HUES64 (cell line): Measurements from ENCODE around the gene PIEZO2.

Experiments used
- H3K27ac ChIP-seq: 2 replicates; pipeline ENCODE4 v1.7.0; 2013; ENCODE audit warnings: low read depth, low read length, inconsistent platforms
- H3K27me3 ChIP-seq: 2 replicates; pipeline ENCODE4 v1.6.1; 2013; ENCODE audit warnings: mild to moderate bottlenecking, low read length; ENCODE audit not compliant: insufficient read depth
- H3K36me3 ChIP-seq: 2 replicates; pipeline ENCODE4 v1.6.1; 2013; ENCODE audit warnings: mild to moderate bottlenecking, low read length; ENCODE audit not compliant: insufficient read depth
- H3K4me1 ChIP-seq: 2 replicates; pipeline ENCODE4 v1.6.1; 2013; ENCODE audit warnings: mild to moderate bottlenecking, low read length, moderate library complexity; ENCODE audit not compliant: insufficient read depth
- H3K4me3 ChIP-seq: 2 replicates; pipeline ENCODE4 v1.5.1; 2013; ENCODE audit warnings: mild to moderate bottlenecking, low read length, moderate library complexity
- H3K9ac ChIP-seq: 2 replicates; pipeline ENCODE4 v1.6.1; 2013; ENCODE audit warnings: mild to moderate bottlenecking, low read depth, low read length
- H3K9me3 ChIP-seq: 2 replicates; pipeline ENCODE4 v1.6.1; 2013; ENCODE audit warnings: low read depth, low read length; ENCODE audit not compliant: insufficient read depth
- WGBS: fragments of 150-250, 120-280 bp; methylation state at CpG from one replicate; pipeline ENCODE4 v1.1.7; 2013; ENCODE audit warnings: missing lambda C conversion rate; 5-methylcytosine and 5-hydroxymethylcytosine counted together

Gene PIEZO2

GRCh38 chr18:10798727-10799550 is 350.4 kb downstream of the PIEZO2 start:
- no peaks in the 10 kb centered on the region for H3K36me3 ChIP-seq
- no peak overlapping the region; the same call in 1 of the 2 replicates for H3K27ac ChIP-seq
- 66% methylated on average over 7 of the region's 7 CpGs for WGBS
- no peaks in the 10 kb centered on the region for H3K27me3 ChIP-seq
- H3K9ac ChIP-seq: no peak overlapping the region
- no peak overlapping the region for H3K4me3 ChIP-seq
- peaks cover 11% of the 10 kb centered on the region for H3K4me1 ChIP-seq
- H3K9me3 ChIP-seq: no peaks in the 10 kb centered on the region

GRCh38 chr18:10797896-10798295 is 351.5 kb downstream of the PIEZO2 start:
- H3K4me1 ChIP-seq: peaks cover 11% of the 10 kb centered on the region
- H3K9me3 ChIP-seq: no peaks in the 10 kb centered on the region
- H3K4me3 ChIP-seq: no peak overlapping the region
- no peak overlapping the region for H3K27ac ChIP-seq
- WGBS: 70% methylated on average over 1 of the region's 1 CpG
- H3K36me3 ChIP-seq: no peaks in the 10 kb centered on the region
- H3K9ac ChIP-seq: no peak overlapping the region
- H3K27me3 ChIP-seq: no peaks in the 10 kb centered on the region

- WGBS: 88% methylated on average over 7 of the region's 7 CpGs
- H3K36me3 ChIP-seq: no peaks in the 10 kb centered on the region
- no peak overlapping the region for H3K9ac ChIP-seq
- no peak overlapping the region for H3K27ac ChIP-seq
- peaks cover 11% of the 10 kb centered on the region for H3K4me1 ChIP-seq
- H3K4me3 ChIP-seq: no peak overlapping the region
- no peaks in the 10 kb centered on the region for H3K9me3 ChIP-seq
- no peaks in the 10 kb centered on the region for H3K27me3 ChIP-seq
Observed at GRCh38 chr18:10794771-10795170, 354.6 kb downstream of the PIEZO2 start.

GRCh38 chr18:10793730-10794370 is 355.5 kb downstream of the PIEZO2 start:
- Histone ChIP-seq H3K27ac (no peak overlapping the region), H3K4me1 (peaks cover 4% of the 10 kb centered on the region), H3K9ac (no peak overlapping the region), H3K36me3 (no peaks in the 10 kb centered on the region), H3K9me3 (no peaks in the 10 kb centered on the region), H3K27me3 (no peaks in the 10 kb centered on the region), H3K4me3 (no peak overlapping the region)
- 100% methylated on average over 2 of the region's 4 CpGs for WGBS

- H3K36me3 ChIP-seq: no peaks in the 10 kb centered on the region
- H3K9ac ChIP-seq: no peak overlapping the region
- H3K4me3 ChIP-seq: no peak overlapping the region
- no peaks in the 10 kb centered on the region for H3K4me1 ChIP-seq
- no peaks in the 10 kb centered on the region for H3K9me3 ChIP-seq
- H3K27me3 ChIP-seq: no peaks in the 10 kb centered on the region
- WGBS: 89% methylated on average over 4 of the region's 4 CpGs
- H3K27ac ChIP-seq: no peak overlapping the region
Observed at GRCh38 chr18:10792181-10792580, 357.2 kb downstream of the PIEZO2 start.

- no peak overlapping the region for H3K4me3 ChIP-seq
- 92% methylated on average over 6 of the region's 7 CpGs for WGBS
- no peaks in the 10 kb centered on the region for H3K36me3 ChIP-seq
- H3K4me1 ChIP-seq: no peaks in the 10 kb centered on the region
- H3K9ac ChIP-seq: no peak overlapping the region
- H3K27me3 ChIP-seq: no peaks in the 10 kb centered on the region
- H3K27ac ChIP-seq: no peak overlapping the region
- no peaks in the 10 kb centered on the region for H3K9me3 ChIP-seq
Observed at GRCh38 chr18:10791169-10791831, 358.1 kb downstream of the PIEZO2 start.

GRCh38 chr18:10789180-10789579 is 360.2 kb downstream of the PIEZO2 start:
- Histone ChIP-seq H3K27me3 (no peaks in the 10 kb centered on the region), H3K9me3 (no peaks in the 10 kb centered on the region), H3K36me3 (no peaks in the 10 kb centered on the region), H3K27ac (no peak overlapping the region), H3K4me1 (no peaks in the 10 kb centered on the region), H3K9ac (no peak overlapping the region), H3K4me3 (no peak overlapping the region)
- WGBS: 99% methylated on average over 2 of the region's 2 CpGs

GRCh38 chr18:10787293-10787901 is 362.0 kb downstream of the PIEZO2 start:
- H3K27me3 ChIP-seq: no peaks in the 10 kb centered on the region
- 46% methylated on average over 2 of the region's 5 CpGs for WGBS
- no peaks in the 10 kb centered on the region for H3K36me3 ChIP-seq
- H3K9me3 ChIP-seq: no peaks in the 10 kb centered on the region
- no peak overlapping the region for H3K27ac ChIP-seq
- no peak overlapping the region for H3K4me3 ChIP-seq
- no peak overlapping the region for H3K9ac ChIP-seq
- no peaks in the 10 kb centered on the region for H3K4me1 ChIP-seq

- Histone ChIP-seq H3K9me3 (no peaks in the 10 kb centered on the region), H3K36me3 (no peaks in the 10 kb centered on the region), H3K9ac (no peak overlapping the region), H3K27me3 (no peaks in the 10 kb centered on the region), H3K27ac (no peak overlapping the region), H3K4me1 (no peaks in the 10 kb centered on the region), H3K4me3 (no peak overlapping the region)
- WGBS: 64% methylated on average over 3 of the region's 3 CpGs
Observed at GRCh38 chr18:10785798-10786197, 363.6 kb downstream of the PIEZO2 start.

GRCh38 chr18:10784596-10785202 is 364.7 kb downstream of the PIEZO2 start:
- WGBS: 85% methylated on average over 7 of the region's 7 CpGs
- Histone ChIP-seq H3K9me3 (no peaks in the 10 kb centered on the region), H3K27ac (no peak overlapping the region), H3K9ac (no peak overlapping the region), H3K4me3 (no peak overlapping the region), H3K27me3 (no peaks in the 10 kb centered on the region), H3K36me3 (no peaks in the 10 kb centered on the region), H3K4me1 (no peaks in the 10 kb centered on the region)

- Histone ChIP-seq H3K27me3 (no peaks in the 10 kb centered on the region), H3K9ac (no peak overlapping the region), H3K4me1 (no peaks in the 10 kb centered on the region)
Observed at GRCh38 chr18:10783941-10784340, 365.4 kb downstream of the PIEZO2 start.

More at GRCh38 chr18:10783941-10784340, 365.4 kb downstream of the PIEZO2 start:
- 87% methylated on average over 5 of the region's 5 CpGs for WGBS
- H3K36me3 ChIP-seq: no peaks in the 10 kb centered on the region
- H3K27ac ChIP-seq: no peak overlapping the region
- no peak overlapping the region for H3K4me3 ChIP-seq
- no peaks in the 10 kb centered on the region for H3K9me3 ChIP-seq
